Measurements from ENCODE around the gene OR4F15. TPM values are rescaled to one million over a fixed set of nuclear protein-coding genes. Genes with fewer than 3 reads are reported as not detected.
"Not testable (repeated sequence)": the region's sequence is repeated elsewhere in the genome, so short reads cannot be mapped to it uniquely, and the experiment has no call there.

The OR4F15 gene, protein sequence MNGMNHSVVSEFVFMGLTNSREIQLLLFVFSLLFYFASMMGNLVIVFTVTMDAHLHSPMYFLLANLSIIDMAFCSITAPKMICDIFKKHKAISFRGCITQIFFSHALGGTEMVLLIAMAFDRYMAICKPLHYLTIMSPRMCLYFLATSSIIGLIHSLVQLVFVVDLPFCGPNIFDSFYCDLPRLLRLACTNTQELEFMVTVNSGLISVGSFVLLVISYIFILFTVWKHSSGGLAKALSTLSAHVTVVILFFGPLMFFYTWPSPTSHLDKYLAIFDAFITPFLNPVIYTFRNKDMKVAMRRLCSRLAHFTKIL
- not detected for total RNA-seq

DNA sequence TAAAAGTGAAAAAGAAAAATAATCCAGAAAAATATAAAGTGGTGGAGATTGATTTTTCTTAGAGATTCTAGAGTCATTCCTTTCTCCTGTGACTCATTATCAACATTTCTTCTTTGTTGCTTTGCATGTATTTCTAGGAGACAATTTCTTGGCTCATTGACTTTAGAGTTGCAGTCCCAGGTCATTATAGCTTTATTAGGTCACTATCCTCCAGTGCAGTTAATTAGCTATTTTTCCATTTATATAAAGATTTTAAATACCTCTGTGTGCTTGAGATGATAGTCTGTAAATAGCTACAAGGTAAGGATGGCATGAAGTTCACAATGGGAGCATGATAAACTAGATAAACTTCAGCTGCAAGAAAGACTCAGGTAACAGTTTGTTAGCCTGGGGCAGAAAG lies at the start of gene OR4F15:
OR4F15 (plus strand) TSS at position 301 of the 400 bp plus-strand sequence. CDS start 5,985 bp downstream, outside the sequence.
- H3K27me3 ChIP-seq: no peaks in the 10 kb centered on the region
- DNase-seq: no peak
- no peaks in the 10 kb centered on the region for H3K4me1 ChIP-seq
- TF ChIP-seq, protein P1, sequence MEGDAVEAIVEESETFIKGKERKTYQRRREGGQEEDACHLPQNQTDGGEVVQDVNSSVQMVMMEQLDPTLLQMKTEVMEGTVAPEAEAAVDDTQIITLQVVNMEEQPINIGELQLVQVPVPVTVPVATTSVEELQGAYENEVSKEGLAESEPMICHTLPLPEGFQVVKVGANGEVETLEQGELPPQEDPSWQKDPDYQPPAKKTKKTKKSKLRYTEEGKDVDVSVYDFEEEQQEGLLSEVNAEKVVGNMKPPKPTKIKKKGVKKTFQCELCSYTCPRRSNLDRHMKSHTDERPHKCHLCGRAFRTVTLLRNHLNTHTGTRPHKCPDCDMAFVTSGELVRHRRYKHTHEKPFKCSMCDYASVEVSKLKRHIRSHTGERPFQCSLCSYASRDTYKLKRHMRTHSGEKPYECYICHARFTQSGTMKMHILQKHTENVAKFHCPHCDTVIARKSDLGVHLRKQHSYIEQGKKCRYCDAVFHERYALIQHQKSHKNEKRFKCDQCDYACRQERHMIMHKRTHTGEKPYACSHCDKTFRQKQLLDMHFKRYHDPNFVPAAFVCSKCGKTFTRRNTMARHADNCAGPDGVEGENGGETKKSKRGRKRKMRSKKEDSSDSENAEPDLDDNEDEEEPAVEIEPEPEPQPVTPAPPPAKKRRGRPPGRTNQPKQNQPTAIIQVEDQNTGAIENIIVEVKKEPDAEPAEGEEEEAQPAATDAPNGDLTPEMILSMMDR (IDR thresholded peaks at IDR 0.05): no peak
- TF ChIP-seq POLR2A (IDR thresholded peaks at IDR 0.05): no peak
- no peak within 1 kb of the TSS for H3K4me3 ChIP-seq (replicated peaks in 1 of 3)
- no peak within 1 kb of the TSS for H3K27ac ChIP-seq
- H3K36me3 ChIP-seq: no peaks in the 10 kb centered on the region
- intact Hi-C loops (cut with DNase I): no loop called here
- no peaks in the 10 kb centered on the region for H3K9me3 ChIP-seq

DNA sequence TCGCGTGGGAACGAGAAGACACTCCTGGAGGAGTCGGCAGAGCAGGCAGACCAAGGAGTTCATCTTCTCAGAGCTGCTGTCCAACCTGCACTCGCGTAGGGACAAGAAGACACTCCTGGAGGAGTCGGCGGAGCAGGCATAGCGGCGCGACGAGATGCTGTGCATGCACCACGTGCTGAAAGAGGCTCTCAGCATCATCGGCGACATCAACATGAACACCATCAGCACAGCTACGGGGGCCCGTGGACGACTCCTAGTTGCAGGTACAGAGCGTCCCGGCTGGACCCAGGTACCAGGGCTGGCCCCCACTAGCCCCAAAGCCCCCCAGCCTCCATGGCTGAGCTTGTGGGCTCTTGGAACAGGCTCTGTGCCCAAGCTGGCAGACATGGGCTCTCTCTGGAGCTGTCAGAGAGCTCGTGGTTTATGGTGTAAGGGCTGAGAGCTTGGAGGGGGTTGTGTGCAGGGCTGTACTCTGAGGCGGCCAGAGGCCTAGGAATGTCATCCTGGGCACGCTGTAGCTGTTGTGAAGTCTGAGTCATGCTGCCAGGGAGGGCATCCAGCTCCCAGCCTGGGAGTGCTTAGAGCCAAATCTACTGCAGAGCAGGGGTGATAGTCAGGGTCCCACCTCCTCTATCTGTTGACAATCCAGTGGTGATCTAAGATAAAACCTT lies 47.2 kb upstream of the OR4F15 start:
- H3K4me1 ChIP-seq; intact Hi-C loops (cut with DNase I); H3K9me3 ChIP-seq; H3K27ac ChIP-seq; H3K27me3 ChIP-seq; H3K36me3 ChIP-seq; DNase-seq; H3K4me3 ChIP-seq (replicated peaks in 1 of 3): not testable (repeated sequence)
- WGBS, 2 donors: 90 to 91% methylated on average over 20 to 22 of the region's 23 CpGs

DNA sequence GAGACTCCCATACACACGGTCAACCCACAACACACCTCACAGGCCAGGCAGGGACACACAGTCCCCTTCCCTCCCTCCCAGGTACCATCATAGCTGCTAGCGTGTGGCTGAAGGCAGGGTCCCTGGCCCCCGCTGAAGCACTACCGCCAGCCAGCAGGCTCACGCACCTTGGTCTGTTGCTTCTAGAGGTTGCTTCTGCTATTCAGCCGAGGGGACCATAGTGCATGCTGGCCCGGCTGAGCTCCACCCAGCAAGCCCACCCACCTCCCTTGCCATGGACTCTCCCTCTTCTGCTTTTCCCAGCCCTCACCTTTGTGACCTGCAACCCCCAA lies 46.7 kb upstream of the OR4F15 start:
- WGBS, 2 donors: 93 to 100% methylated on average over 2 to 7 of the region's 7 CpGs

DNA sequence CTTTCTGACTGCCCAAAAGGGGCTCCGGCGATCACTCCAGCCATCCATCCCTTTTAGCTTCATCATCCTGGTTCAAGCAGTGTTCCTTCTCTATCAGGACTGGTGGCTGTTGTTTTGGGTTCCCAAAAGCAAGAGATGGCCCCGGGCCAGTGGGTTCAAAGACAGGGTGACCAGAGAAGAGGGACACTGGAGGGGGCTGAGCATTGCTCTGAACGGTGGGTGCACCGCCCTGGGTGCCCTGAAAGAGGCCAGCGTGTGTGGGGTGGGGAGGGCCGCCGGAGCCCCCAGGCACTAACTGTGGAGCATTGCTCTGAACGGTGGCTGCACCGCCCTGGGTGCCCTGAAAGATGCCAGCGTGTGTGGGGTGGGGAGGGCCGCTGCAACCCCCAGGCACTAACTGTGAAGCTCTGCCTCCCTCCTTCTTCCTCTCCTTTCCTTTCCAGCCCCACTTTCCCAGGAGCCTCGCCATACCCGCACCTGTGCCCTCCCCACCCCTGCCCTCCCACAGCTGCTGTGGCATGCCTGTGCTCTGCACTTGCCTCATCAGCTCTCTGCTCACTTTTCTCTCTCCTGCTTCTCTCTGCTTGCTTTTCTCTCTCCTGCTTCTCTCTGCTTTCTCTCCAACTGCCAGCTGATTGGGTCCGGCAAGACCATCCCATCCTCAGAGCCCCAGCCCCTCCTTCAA lies 46.1 kb upstream of the OR4F15 start:
- Histone ChIP-seq H3K27ac (no peak overlapping the region), H3K4me3 (replicated peaks in 1 of 3) (no peak overlapping the region), H3K27me3 (no peaks in the 10 kb centered on the region), H3K9me3 (no peaks in the 10 kb centered on the region), H3K36me3 (no peaks in the 10 kb centered on the region), H3K4me1 (no peaks in the 10 kb centered on the region)
- TF ChIP-seq POLR2A (IDR thresholded peaks at IDR 0.05): no peak
- TF ChIP-seq, protein P1 (IDR thresholded peaks at IDR 0.05): no peak
- 86 to 91% methylated on average over 15 of the region's 15 CpGs for WGBS, 2 donors
- no peak for DNase-seq
- intact Hi-C loops (cut with DNase I): no loop called here

More for the DNA sequence above, 46.7 kb upstream of the OR4F15 start:
- H3K4me3 ChIP-seq (replicated peaks in 1 of 3); H3K9me3 ChIP-seq; intact Hi-C loops (cut with DNase I); H3K27ac ChIP-seq; H3K4me1 ChIP-seq; H3K27me3 ChIP-seq; DNase-seq; H3K36me3 ChIP-seq: not testable (repeated sequence)

DNA sequence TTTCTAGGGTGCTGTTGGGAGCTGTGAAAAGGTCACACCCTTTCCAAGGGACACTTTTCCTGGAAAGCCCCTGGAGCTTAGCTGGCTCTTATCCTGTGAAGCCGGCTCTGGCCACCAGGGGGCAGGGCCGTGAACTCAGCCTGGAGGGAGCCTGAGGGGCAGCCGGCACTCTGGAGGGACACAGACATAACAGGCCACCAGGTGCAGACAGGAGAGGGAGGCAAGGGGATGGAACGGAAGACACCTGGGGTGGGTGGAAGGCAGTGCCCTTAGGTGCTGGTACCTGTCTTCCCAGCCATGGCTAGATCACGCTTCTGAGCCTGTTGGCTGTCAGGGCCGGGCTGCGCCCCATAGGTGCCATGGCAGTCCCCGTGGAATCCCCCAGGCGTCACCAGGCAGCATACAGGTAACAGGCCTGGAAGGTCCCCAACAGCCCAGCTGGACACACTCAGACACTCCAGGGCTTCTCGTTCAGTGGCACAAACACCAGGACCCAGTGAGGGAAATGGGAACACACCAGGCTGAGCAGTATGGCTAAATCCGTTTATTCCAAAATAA lies 44.8 kb upstream of the OR4F15 start:
- DNase-seq; H3K36me3 ChIP-seq; H3K4me3 ChIP-seq (replicated peaks in 1 of 3); H3K9me3 ChIP-seq; H3K27me3 ChIP-seq; H3K27ac ChIP-seq; intact Hi-C loops (cut with DNase I); H3K4me1 ChIP-seq: not testable (repeated sequence)
- WGBS, 2 donors: 71 to 100% methylated on average over 1 to 4 of the region's 11 CpGs

DNA sequence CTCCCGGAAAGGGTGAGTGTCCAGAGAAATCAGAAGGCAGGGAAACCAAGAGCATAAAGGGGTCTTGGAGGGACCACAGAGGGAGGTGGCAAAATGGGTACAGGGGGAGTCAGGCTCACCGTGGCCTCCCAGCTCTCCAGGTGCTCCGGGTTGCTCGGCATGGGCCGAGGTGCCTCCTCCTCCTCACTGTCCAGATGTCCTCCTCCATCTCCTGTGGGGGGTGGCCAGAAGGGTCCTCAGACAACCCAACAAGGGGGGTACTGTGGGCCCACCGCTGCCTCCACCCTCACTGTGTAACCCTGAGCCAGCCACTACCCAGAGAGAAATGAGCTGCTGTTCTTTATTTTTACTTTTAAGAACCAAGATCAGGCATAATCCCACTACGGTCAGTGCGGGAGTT lies 39.1 kb upstream of the OR4F15 start:
- H3K9me3 ChIP-seq: no peaks in the 10 kb centered on the region
- H3K4me1 ChIP-seq: no peaks in the 10 kb centered on the region
- H3K27ac ChIP-seq: no peak overlapping the region
- H3K4me3 ChIP-seq (replicated peaks in 1 of 3): no peak overlapping the region
- no peaks in the 10 kb centered on the region for H3K36me3 ChIP-seq
- intact Hi-C loops (cut with DNase I): no loop called here
- DNase-seq: no peak
- no peaks in the 10 kb centered on the region for H3K27me3 ChIP-seq
- WGBS, 2 donors: 87 to 97% methylated on average over 6 to 8 of the region's 8 CpGs
- TF ChIP-seq POLR2A (IDR thresholded peaks at IDR 0.05): no peak
- TF ChIP-seq, protein P1 (IDR thresholded peaks at IDR 0.05): no peak
